PFSK-1 (cell line): Measurements from ENCODE around the gene DEFB114.

Experiments used
- FOXP2 ChIP-seq: optimal IDR thresholded peaks from 2 replicates; pipeline ENCODE3; 2011; ENCODE audit warnings: borderline replicate concordance, control low read depth, inconsistent platforms; ENCODE audit not compliant: insufficient read depth; ENCODE audit errors: extremely low read length, extremely low read depth
- POLR2AphosphoS5 ChIP-seq: IDR thresholded peaks from 2 replicates; pipeline ENCODE4 v1.6.1; 2012; ENCODE audit warnings: low read depth, mild to moderate bottlenecking, control low read depth, low read length, moderate library complexity
- REST ChIP-seq, 2 experiments: IDR thresholded peaks; 2 replicates each; pipeline versions ENCODE4 v1.6.1 to v1.8.0; 2011 to 2012; ENCODE audit warnings: low read depth in 2 of 2, low read length in 2 of 2, control low read depth in 1 of 2, inconsistent platforms in 1 of 2, mild to moderate bottlenecking in 1 of 2, moderate library complexity in 1 of 2; ENCODE audit not compliant: insufficient read depth in 1 of 2
- SIN3A ChIP-seq: IDR thresholded peaks from 2 replicates; pipeline ENCODE4 v1.6.1; 2012; ENCODE audit warnings: mild to moderate bottlenecking, low read length, moderate library complexity, borderline replicate concordance; ENCODE audit not compliant: insufficient read depth
- TAF1 ChIP-seq: IDR thresholded peaks from 2 replicates; pipeline ENCODE4 v1.6.1; 2012; ENCODE audit warnings: low read length, control low read depth, borderline replicate concordance; ENCODE audit not compliant: insufficient read depth

The DEFB114 gene

GRCh38 chr6:49912196-49912595, 51.8 kb downstream of the DEFB114 start:
- no peak for TF ChIP-seq TAF1
- no peak for TF ChIP-seq SIN3A
- TF ChIP-seq POLR2AphosphoS5, result no peak

GRCh38 chr6:49911252-49911651, 52.7 kb downstream of the DEFB114 start:
- TF ChIP-seq TAF1, result no peak
- no peak for TF ChIP-seq REST (IDR thresholded peaks at IDR 0.05; ENCODE audit: insufficient read depth in 1 of 2, low read depth in 2 of 2, low read length in 2 of 2)
- TF ChIP-seq SIN3A, result no peak
- TF ChIP-seq POLR2AphosphoS5, result no peak
- no peak for TF ChIP-seq FOXP2
